ENCODE measurements around the gene SPDL1. TPM values are rescaled to one million over a fixed set of nuclear protein-coding genes. Genes with fewer than 3 reads are reported as not detected.
A peak's percentile ranks its signal among the peaks of the same experiment; 100 is the strongest.

SPDL1 gene
- total RNA-seq, 2 experiments from 2014 or later: 40.3 to 56.6 TPM

DNA sequence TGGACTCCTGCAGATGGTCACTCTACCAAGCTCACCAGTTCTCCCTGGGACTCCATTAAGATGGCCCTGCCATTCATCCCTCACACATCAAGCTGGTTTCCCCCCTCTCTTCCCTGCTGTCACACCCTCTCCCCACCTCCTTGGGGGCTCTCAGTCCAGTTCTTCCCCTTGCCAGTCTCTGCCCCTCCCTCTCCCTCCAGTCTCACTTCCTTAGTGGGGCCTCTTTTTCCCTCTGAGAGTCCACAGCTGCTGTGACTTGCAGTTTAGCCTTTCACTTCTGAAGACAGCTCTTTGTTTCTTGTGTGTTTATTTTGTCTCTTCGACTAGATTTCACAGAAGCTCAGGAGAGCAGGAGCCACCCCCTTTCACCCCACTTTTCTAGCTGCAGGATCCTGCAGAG lies 64.0 kb downstream of the SPDL1 start:
- ChIA-PET POLR2A (interaction anchor here (0.6 to 1.3 kb wide), 2 partner anchors 10 to 1073 kb away, joined by 4 to 7 read pairs; no protein-coding TSS in a partner anchor), CTCF (interaction anchor here (0.7 to 1.1 kb wide), 2 partner anchors 10 to 1171 kb away, joined by 3 to 4 read pairs; partner anchors contain the start of gene DOCK2)
- H3K36me3 Mint-ChIP-seq (ENCODE audit: low read depth): peaks cover 46% of the 10 kb centered on the region
- peaks cover 92% of the 10 kb centered on the region for H3K4me1 Mint-ChIP-seq
- H3K27me3 Mint-ChIP-seq: no peaks in the 10 kb centered on the region
- ATAC-seq: no peak
- intact Hi-C loops (cut with DNase I, micrococcal nuclease): loop anchor here in 1 of 2 experiments (2.0 kb wide), 1 partner anchor 13 kb away; no protein-coding TSS in a partner anchor
- no peak overlapping the region for H3K4me3 Mint-ChIP-seq
- no peak for DNase-seq
- no peaks in the 10 kb centered on the region for H3K9me3 Mint-ChIP-seq (ENCODE audit: low read depth)
- H3K27ac Mint-ChIP-seq: peak overlapping the region; percentile 97

DNA sequence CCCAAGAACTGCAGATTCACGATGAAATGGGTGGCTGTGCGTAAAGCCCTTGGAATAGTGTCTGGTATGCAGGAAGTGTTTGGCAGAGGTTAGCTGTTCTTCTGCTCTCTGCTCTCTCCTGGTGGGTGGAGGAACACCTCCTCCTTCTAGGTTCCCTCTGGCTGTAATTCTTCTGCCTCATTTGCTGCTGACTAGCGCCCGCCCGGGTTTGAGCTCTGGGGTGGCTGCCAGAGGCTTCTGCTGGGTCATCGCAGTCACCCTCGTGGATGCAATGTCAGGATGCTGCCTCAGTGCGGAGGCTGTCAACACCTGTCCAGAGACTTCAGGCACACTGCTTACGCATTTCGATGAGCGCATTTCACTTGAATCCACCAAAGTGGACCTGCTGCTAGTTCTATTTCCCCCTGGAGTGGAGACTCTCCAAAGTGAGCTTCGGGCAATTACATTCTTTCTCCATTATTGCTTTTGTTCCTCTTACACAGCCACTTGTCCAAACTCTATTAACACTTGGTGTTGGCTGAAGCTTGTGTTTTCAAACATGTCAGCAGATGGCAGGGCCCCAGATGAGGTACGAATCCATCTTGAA lies 65.2 kb downstream of the SPDL1 start:
- peaks cover 49% of the 10 kb centered on the region for H3K36me3 Mint-ChIP-seq (ENCODE audit: low read depth)
- peak overlapping the region; percentile 97 for H3K27ac Mint-ChIP-seq
- H3K9me3 Mint-ChIP-seq (ENCODE audit: low read depth): no peaks in the 10 kb centered on the region
- DNase-seq (no peak), ATAC-seq (no peak)
- ChIA-PET POLR2A (interaction anchor here (0.5 to 1.2 kb wide), 2 partner anchors 11 to 12 kb away, joined by 3 to 4 read pairs; partner anchors contain the start of gene DOCK2), CTCF (interaction anchor here (1.3 to 1.6 kb wide), 2 partner anchors 8 to 65 kb away, joined by 3 read pairs; partner anchors contain the start of gene SPDL1)
- peak overlapping the region; percentile 9 for H3K4me3 Mint-ChIP-seq
- intact Hi-C loops (cut with DNase I, micrococcal nuclease): loop anchor here (1.0 to 2.0 kb wide), 4 partner anchors 11 to 54 kb away; partner anchors contain the start of gene DOCK2 (in 1 of the 2)
- H3K4me1 Mint-ChIP-seq: peaks cover 95% of the 10 kb centered on the region
- no peaks in the 10 kb centered on the region for H3K27me3 Mint-ChIP-seq

DNA sequence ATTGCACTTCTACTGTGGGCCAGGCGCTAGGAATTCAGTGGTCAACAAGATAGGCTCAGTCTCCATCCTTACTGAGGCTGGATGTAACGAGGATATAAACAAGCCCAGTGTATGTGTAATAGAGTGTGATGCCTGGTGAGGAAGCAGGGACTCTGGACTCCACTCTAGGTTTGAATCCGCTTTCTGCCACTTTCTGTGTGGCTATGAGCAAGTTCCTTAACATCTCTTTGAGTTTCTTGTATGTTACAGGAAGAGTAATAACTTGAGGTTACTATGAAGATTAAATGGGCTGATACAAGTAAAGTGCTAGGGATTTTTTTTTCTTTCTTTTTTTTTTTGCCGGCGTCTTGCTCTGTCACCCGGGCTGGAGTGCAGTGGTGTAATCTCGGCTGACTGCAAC lies 65.9 kb downstream of the SPDL1 start:
- Mint-ChIP-seq H3K27ac (peak overlapping the region; percentile 97), H3K36me3 (ENCODE audit: low read depth) (peaks cover 48% of the 10 kb centered on the region), H3K4me1 (peaks cover 95% of the 10 kb centered on the region), H3K9me3 (ENCODE audit: low read depth) (no peaks in the 10 kb centered on the region), H3K4me3 (peak overlapping the region; percentile 5), H3K27me3 (no peaks in the 10 kb centered on the region)
- ChIA-PET POLR2A (interaction anchor here (0.5 to 1.2 kb wide), 2 partner anchors 12 to 13 kb away, joined by 3 to 4 read pairs; partner anchors contain the start of gene DOCK2), CTCF (interaction anchor here (1.2 to 1.6 kb wide), 3 partner anchors 9 to 66 kb away, joined by 3 read pairs; partner anchors contain the start of gene SPDL1)
- DNase-seq (peak; percentile 57), ATAC-seq (peak; percentile 82)
- intact Hi-C loops (cut with DNase I, micrococcal nuclease): loop anchor here (1.0 to 2.0 kb wide), 4 partner anchors 11 to 54 kb away; partner anchors contain the start of gene DOCK2 (in 1 of the 2)

DNA sequence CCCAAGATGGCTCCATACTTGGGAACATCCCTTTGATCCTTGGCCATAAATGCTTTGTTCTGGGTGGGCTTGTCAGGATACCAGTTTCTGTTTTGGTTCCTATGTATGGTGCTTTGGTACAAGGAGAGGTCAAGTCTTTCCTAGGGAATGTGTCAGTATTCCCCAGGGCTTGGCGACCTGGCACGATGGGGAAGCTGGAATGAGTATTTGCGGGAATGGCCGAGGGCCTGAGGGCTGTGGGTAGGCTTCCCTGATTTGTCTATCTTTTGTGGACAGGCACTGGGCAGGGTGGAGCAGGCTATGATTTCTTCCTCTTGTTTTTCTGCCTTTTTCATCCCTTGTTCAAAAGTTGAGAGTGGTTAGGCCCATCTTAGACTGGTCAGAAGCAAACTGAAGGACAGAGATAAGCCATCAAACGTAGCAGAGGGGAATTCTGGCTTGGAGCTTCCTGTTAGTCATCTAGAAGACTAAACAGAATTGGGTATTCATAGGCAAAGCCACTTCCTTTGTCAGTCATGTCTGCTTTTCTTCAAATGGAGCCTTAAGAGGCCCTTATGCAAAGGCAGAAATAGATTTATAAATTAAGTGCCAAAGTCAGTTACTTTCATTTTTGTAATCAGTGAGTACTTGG lies 67.2 kb downstream of the SPDL1 start:
- Mint-ChIP-seq H3K27ac (peak overlapping the region; percentile 97), H3K36me3 (ENCODE audit: low read depth) (peaks cover 56% of the 10 kb centered on the region), H3K9me3 (ENCODE audit: low read depth) (no peaks in the 10 kb centered on the region), H3K4me1 (peaks cover 98% of the 10 kb centered on the region), H3K4me3 (peak overlapping the region; percentile 56), H3K27me3 (no peaks in the 10 kb centered on the region)
- CTCF ChIA-PET: interaction anchor here (0.7 to 1.6 kb wide), 4 partner anchors 8 to 52 kb away, joined by 3 to 5 read pairs (median 3); no protein-coding TSS in a partner anchor
- intact Hi-C loops (cut with DNase I, micrococcal nuclease): loop anchor here (5.0 to 10.0 kb wide), 4 partner anchors 69 to 924 kb away; partner anchors contain the start of gene SPDL1 (in 2 of the 2)
- peak; percentile 39 for DNase-seq
- POLR2A ChIA-PET: no interaction called here
- ATAC-seq: peak; percentile 72

DNA sequence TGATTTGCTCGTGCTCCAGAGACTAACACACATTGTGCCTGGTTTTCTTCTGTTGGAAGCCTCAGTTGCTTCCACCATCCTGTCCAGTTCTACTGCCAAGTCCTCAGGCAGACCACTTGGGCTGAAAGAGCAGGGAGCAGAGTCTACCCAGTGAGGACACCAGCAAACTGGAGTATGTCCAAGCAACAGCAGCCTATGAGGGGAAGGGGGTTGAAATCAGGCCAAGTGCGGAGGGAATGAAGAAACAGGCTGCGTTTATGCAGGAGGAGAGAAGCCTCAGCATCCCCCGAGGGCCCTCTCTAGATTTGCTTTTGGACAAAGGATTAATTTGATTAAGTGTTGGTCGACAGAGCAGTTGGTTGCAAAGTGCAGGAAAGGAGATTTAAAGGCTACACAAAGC lies 68.0 kb downstream of the SPDL1 start:
- intact Hi-C loops (cut with DNase I, micrococcal nuclease): loop anchor here (5.0 to 10.0 kb wide), 4 partner anchors 69 to 923 kb away; partner anchors contain the start of gene SPDL1 (in 2 of the 2)
- no peaks in the 10 kb centered on the region for H3K9me3 Mint-ChIP-seq (ENCODE audit: low read depth)
- ChIA-PET CTCF (interaction anchor here (1.6 kb wide), 1 partner anchor 12 kb away, joined by 5 read pairs; no protein-coding TSS in a partner anchor), POLR2A (no interaction called here)
- H3K27ac Mint-ChIP-seq: peak overlapping the region; percentile 97
- peaks cover 59% of the 10 kb centered on the region for H3K36me3 Mint-ChIP-seq (ENCODE audit: low read depth)
- ATAC-seq (no peak), DNase-seq (no peak)
- H3K27me3 Mint-ChIP-seq: no peaks in the 10 kb centered on the region
- peak overlapping the region; percentile 54 for H3K4me3 Mint-ChIP-seq
- peaks cover 98% of the 10 kb centered on the region for H3K4me1 Mint-ChIP-seq

DNA sequence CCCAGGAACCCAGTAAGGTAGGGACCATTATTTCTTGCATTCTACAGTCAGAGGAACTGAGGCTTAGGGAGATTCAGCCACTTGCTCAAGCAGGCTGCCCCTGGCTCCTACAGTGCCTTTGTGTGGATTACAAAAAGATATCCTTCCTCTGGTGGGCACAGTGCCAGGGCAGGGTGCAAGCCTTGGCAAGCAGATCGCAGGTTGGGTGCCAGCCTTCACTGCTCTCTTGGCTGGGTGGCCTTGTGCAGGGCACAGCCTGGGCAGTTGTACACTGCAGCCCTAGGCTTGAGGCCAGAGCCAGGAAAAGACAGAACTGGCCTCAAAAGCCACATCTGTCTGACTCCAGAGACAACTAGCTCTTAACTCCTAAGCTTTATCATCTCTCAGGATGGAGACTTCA lies 68.5 kb downstream of the SPDL1 start:
- Mint-ChIP-seq H3K4me1 (peaks cover 98% of the 10 kb centered on the region), H3K36me3 (ENCODE audit: low read depth) (peaks cover 60% of the 10 kb centered on the region), H3K27me3 (no peaks in the 10 kb centered on the region), H3K4me3 (no peak overlapping the region), H3K27ac (peak overlapping the region; percentile 97), H3K9me3 (ENCODE audit: low read depth) (no peaks in the 10 kb centered on the region)
- CTCF ChIA-PET: interaction anchor here (0.5 to 1.6 kb wide), 2 partner anchors 12 to 28 kb away, joined by 4 to 5 read pairs; no protein-coding TSS in a partner anchor
- intact Hi-C loops (cut with DNase I, micrococcal nuclease): loop anchor here (5.0 to 10.0 kb wide), 4 partner anchors 70 to 923 kb away; partner anchors contain the start of gene SPDL1 (in 2 of the 2)
- ATAC-seq: no peak
- DNase-seq: no peak
- POLR2A ChIA-PET: no interaction called here

DNA sequence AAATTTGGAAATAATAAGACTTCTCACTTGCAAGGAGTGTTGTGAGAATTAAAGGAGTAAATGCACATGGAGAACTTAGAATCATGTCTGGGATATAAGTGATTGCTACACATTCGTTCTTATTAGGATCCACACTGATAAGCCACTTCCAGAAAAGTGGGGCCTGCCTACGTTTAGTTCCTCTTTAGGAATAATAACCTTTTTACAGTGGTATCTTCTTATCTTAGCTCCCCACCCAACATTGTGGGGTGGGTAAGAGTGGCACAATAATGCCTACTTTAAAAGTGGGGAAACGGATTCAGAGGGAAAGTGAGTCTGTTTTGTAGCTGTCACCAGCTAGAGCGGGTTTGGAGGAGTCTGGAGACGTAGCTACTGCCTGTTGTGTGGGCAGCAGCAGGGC lies 69.5 kb downstream of the SPDL1 start:
- H3K27ac Mint-ChIP-seq: peak overlapping the region; percentile 7
- H3K4me1 Mint-ChIP-seq: peaks cover 95% of the 10 kb centered on the region
- POLR2A ChIA-PET: interaction anchor here (0.6 kb wide), 1 partner anchor 250 kb away, joined by 3 read pairs; no protein-coding TSS in a partner anchor
- no peak overlapping the region for H3K4me3 Mint-ChIP-seq
- DNase-seq: no peak
- H3K9me3 Mint-ChIP-seq (ENCODE audit: low read depth): no peaks in the 10 kb centered on the region
- H3K36me3 Mint-ChIP-seq (ENCODE audit: low read depth): peaks cover 58% of the 10 kb centered on the region
- no peak for ATAC-seq
- intact Hi-C loops (cut with DNase I, micrococcal nuclease): loop anchor here (5.0 to 10.0 kb wide), 4 partner anchors 71 to 922 kb away; partner anchors contain the start of gene SPDL1 (in 2 of the 2)
- H3K27me3 Mint-ChIP-seq: no peaks in the 10 kb centered on the region
- CTCF ChIA-PET: no interaction called here

Other genes starting within 250 kb of the SPDL1 start
- 100 to 1,000 TPM; 189 to 198 TPM for gene DOCK2, start 53.5 kb downstream of the SPDL1 start, total RNA-seq